Suprapubic skin (tissue), 4 donors: Measurements from ENCODE around the gene GALNT8. TPM values are rescaled to one million over a fixed set of nuclear protein-coding genes. Genes with fewer than 3 reads are reported as not detected.

ENCODE experiments used
- DNase-seq, 2 donors: peaks; one replicate each; pipeline ENCODE4 v3.0.0-alpha.2; 2019; ENCODE audit warnings: low spot score in 2 of 2
- H3K27ac ChIP-seq: fragments of 200-600 bp; sonication (generic); one replicate; pipeline ENCODE4 v1.5.1; 2019
- H3K27me3 ChIP-seq: fragments of 200-600 bp; sonication (generic); one replicate; pipeline ENCODE4 v1.5.1; 2019
- H3K36me3 ChIP-seq: fragments of 200-600 bp; sonication (generic); one replicate; pipeline ENCODE4 v1.5.1; 2019
- H3K4me1 ChIP-seq: fragments of 200-600 bp; sonication (generic); one replicate; pipeline ENCODE4 v1.5.1; 2019
- H3K4me3 ChIP-seq: fragments of 200-600 bp; sonication (generic); one replicate; pipeline ENCODE4 v1.5.1; 2019; ENCODE audit warnings: mild to moderate bottlenecking
- H3K9me3 ChIP-seq: fragments of 200-600 bp; sonication (generic); one replicate; pipeline ENCODE4 v1.5.1; 2019
- CTCF ChIP-seq, 2 donors: fragments of 200-600 bp in 1 of 2; fragments of 450-650 bp in 1 of 2; sonication (generic) in 1 of 2; IDR thresholded peaks; one replicate each; pipeline ENCODE4 v1.5.1; 2016 to 2019; ENCODE audit warnings: antibody characterized with exemption in 2 of 2, mild to moderate bottlenecking in 1 of 2, moderate library complexity in 1 of 2
- EP300 ChIP-seq: sonication (generic); formaldehyde crosslinking; IDR thresholded peaks from one replicate; pipeline ENCODE4 v1.6.1; 2017; ENCODE audit warnings: antibody characterized with exemption
- POLR2A ChIP-seq, 2 donors: fragments of 450-650 bp; IDR thresholded peaks; one replicate each; pipeline ENCODE4 v1.6.1; 2017; ENCODE audit warnings: antibody characterized with exemption in 2 of 2, mild to moderate bottlenecking in 2 of 2, moderate library complexity in 2 of 2
- POLR2AphosphoS5 ChIP-seq, 3 donors: sonication (generic); formaldehyde crosslinking; IDR thresholded peaks; one replicate each; pipeline ENCODE4 v1.6.1; 2017; ENCODE audit warnings: antibody characterized with exemption in 3 of 3
- WGBS: methylation state at CpG from one replicate; pipeline ENCODE4 v1.1.5; 2018; 5-methylcytosine and 5-hydroxymethylcytosine counted together
- total RNA-seq, 4 donors: library from RNA; depleted of rRNA; stranded (reverse); fragments of >200 nt; gene quantifications; one replicate each; pipeline ENCODE4 v1.1.0, GENCODE V29; 2016

GALNT8 gene
- total RNA-seq, 4 donors from 2014 or later, result 0.34 to 0.72 (median 0.59) TPM; not detected in 1

GRCh38 chr12:4813741-4814140, 93.5 kb downstream of the GALNT8 start:
- no peak for DNase-seq
- TF ChIP-seq CTCF (IDR thresholded peaks at IDR 0.05) (no peak), POLR2A (IDR thresholded peaks at IDR 0.05) (no peak), EP300 (no peak), POLR2AphosphoS5 (IDR thresholded peaks at IDR 0.05) (no peak)
- Histone ChIP-seq H3K36me3 (no peaks in the 10 kb centered on the region), H3K4me1 (peaks cover 17% of the 10 kb centered on the region), H3K9me3 (no peaks in the 10 kb centered on the region), H3K27me3 (peaks cover 80% of the 10 kb centered on the region), H3K4me3 (no peak overlapping the region), H3K27ac (no peak overlapping the region)
- 62% methylated on average over 5 of the region's 5 CpGs for WGBS

GRCh38 chr12:4814485-4814884, 94.3 kb downstream of the GALNT8 start:
- Histone ChIP-seq H3K4me3 (no peak overlapping the region), H3K27me3 (peaks cover 72% of the 10 kb centered on the region)
- 66% methylated on average over 9 of the region's 9 CpGs for WGBS

GRCh38 chr12:4816744-4817525, 96.7 kb downstream of the GALNT8 start:
- Histone ChIP-seq H3K27ac (no peak overlapping the region), H3K4me1 (peaks cover 5% of the 10 kb centered on the region), H3K4me3 (no peak overlapping the region), H3K36me3 (no peaks in the 10 kb centered on the region), H3K9me3 (no peaks in the 10 kb centered on the region), H3K27me3 (peaks cover 48% of the 10 kb centered on the region)
- no peak for DNase-seq
- WGBS, result 92% methylated on average over 8 of the region's 8 CpGs
- TF ChIP-seq EP300, result no peak
- no peak for TF ChIP-seq CTCF (IDR thresholded peaks at IDR 0.05)
- no peak for TF ChIP-seq POLR2A (IDR thresholded peaks at IDR 0.05)
- no peak for TF ChIP-seq POLR2AphosphoS5 (IDR thresholded peaks at IDR 0.05)

More at GRCh38 chr12:4814485-4814884, 94.3 kb downstream of the GALNT8 start:
- no peak for TF ChIP-seq POLR2A (IDR thresholded peaks at IDR 0.05)
- no peak for TF ChIP-seq CTCF (IDR thresholded peaks at IDR 0.05)
- no peak for TF ChIP-seq EP300
- no peak for TF ChIP-seq POLR2AphosphoS5 (IDR thresholded peaks at IDR 0.05)
- Histone ChIP-seq H3K36me3 (no peaks in the 10 kb centered on the region), H3K9me3 (no peaks in the 10 kb centered on the region), H3K27ac (no peak overlapping the region), H3K4me1 (peaks cover 12% of the 10 kb centered on the region)
- no peak for DNase-seq

GRCh38 chr12:4817880-4818279, 97.7 kb downstream of the GALNT8 start:
- Histone ChIP-seq H3K27ac (no peak overlapping the region), H3K36me3 (no peaks in the 10 kb centered on the region), H3K9me3 (no peaks in the 10 kb centered on the region), H3K4me3 (no peak overlapping the region), H3K27me3 (peaks cover 40% of the 10 kb centered on the region), H3K4me1 (peaks cover 5% of the 10 kb centered on the region)
- 36% methylated on average over 8 of the region's 8 CpGs for WGBS
- no peak for DNase-seq
- TF ChIP-seq CTCF (IDR thresholded peaks at IDR 0.05), result no peak
- TF ChIP-seq POLR2AphosphoS5 (IDR thresholded peaks at IDR 0.05), result no peak
- no peak for TF ChIP-seq POLR2A (IDR thresholded peaks at IDR 0.05)
- no peak for TF ChIP-seq EP300

GRCh38 chr12:4819654-4820053, 99.5 kb downstream of the GALNT8 start:
- Histone ChIP-seq H3K9me3 (no peaks in the 10 kb centered on the region), H3K27me3 (peaks cover 32% of the 10 kb centered on the region), H3K4me1 (peaks cover 5% of the 10 kb centered on the region), H3K4me3 (no peak overlapping the region), H3K36me3 (no peaks in the 10 kb centered on the region), H3K27ac (no peak overlapping the region)
- 79% methylated on average over 5 of the region's 7 CpGs for WGBS
- DNase-seq, result no peak
- TF ChIP-seq CTCF (IDR thresholded peaks at IDR 0.05), result no peak
- TF ChIP-seq POLR2AphosphoS5 (IDR thresholded peaks at IDR 0.05), result no peak
- TF ChIP-seq POLR2A (IDR thresholded peaks at IDR 0.05), result no peak
